ENCODE data around the gene RPL26. TPM values are rescaled to one million over a fixed set of nuclear protein-coding genes. Genes with fewer than 3 reads are reported as not detected.

Gene RPL26
- 1,773 and 4,256 TPM in 2 replicates for total RNA-seq

GRCh38 chr17:8383143-8383822 is at the start of gene RPL26:
TSS of gene RPL26 (minus strand) at chr17:8383193. CDS start at chr17:8382310, 883 bp downstream.

GRCh38 chr17:8397636-8398035 is 14.6 kb upstream of the RPL26 start, which contains the start of gene RNF222:
TSS of gene RNF222 (minus strand) at chr17:8397827. CDS start at chr17:8393461, 4,366 bp downstream.

GRCh38 chr17:8376271-8377067 is 6.5 kb downstream of the RPL26 start, which contains the start of gene KRABD2:
TSS of gene KRABD2 (minus strand) at chr17:8376704.

GRCh38 chr17:8339540-8339939 is 43.5 kb downstream of the RPL26 start, which contains the start of gene ODF4:
TSS of gene ODF4 (plus strand) at chr17:8339840. CDS start at chr17:8340052, 212 bp downstream.

Small RNAs within 50 kb of the gene (small RNA-seq; reads per million reads assigned to genes)
- gene RF00265 = 0.08 reads per million

Other genes with a start within 250 kb of the RPL26 start
- gene PER1, start 230.8 kb downstream of the RPL26 start, total RNA-seq = 27.2 and 38.1 TPM in 2 replicates
- 3.3 and 5.5 TPM in 2 replicates for gene VAMP2, start 220.2 kb downstream of the RPL26 start, total RNA-seq
- gene TMEM107, start 206.8 kb downstream of the RPL26 start, total RNA-seq = 23.9 and 30.1 TPM in 2 replicates
- gene BORCS6, start 193.0 kb downstream of the RPL26 start, total RNA-seq = 5.9 and 6.2 TPM in 2 replicates
- 24.6 and 32.6 TPM in 2 replicates for gene AURKB, start 172.6 kb downstream of the RPL26 start, total RNA-seq
- 6.6 and 12.1 TPM in 2 replicates for gene CTC1, start 135.1 kb downstream of the RPL26 start, total RNA-seq
- gene PFAS, start 133.9 kb downstream of the RPL26 start, total RNA-seq = 53.6 and 83.7 TPM in 2 replicates
- gene RANGRF, start 94.5 kb downstream of the RPL26 start, total RNA-seq = 7.6 and 8.1 TPM in 2 replicates
- gene SLC25A35, start 87.8 kb downstream of the RPL26 start, total RNA-seq = 1.1 and 1.2 TPM in 2 replicates
- not detected in 2 replicates for gene ARHGEF15, start 73.0 kb downstream of the RPL26 start, total RNA-seq
- gene ODF4, start 43.4 kb downstream of the RPL26 start, total RNA-seq = not detected in 2 replicates
- gene RNF222, start 14.6 kb upstream of the RPL26 start, total RNA-seq = not detected in 2 replicates
- 39.3 and 53.2 TPM in 2 replicates for gene NDEL1, start 52.7 kb upstream of the RPL26 start, total RNA-seq
- 28.9 and 37.1 TPM in 2 replicates for gene MYH10, start 247.5 kb upstream of the RPL26 start, total RNA-seq